Skeletal muscle cell (primary cell): ENCODE measurements around the gene PDE6B.
"Not testable (repeated sequence)": the region's sequence is repeated elsewhere in the genome, so short reads cannot be mapped to it uniquely, and the experiment has no call there.

Experiments used
- DNase-seq: peaks from one replicate; pipeline ENCODE4 v3.0.0-alpha.2; 2010; ENCODE audit warnings: low read depth
- H3K4me3 ChIP-seq: 2 replicates; pipeline ENCODE4 v1.5.1; 2011; ENCODE audit warnings: low read depth, mild to moderate bottlenecking, control low read depth, low read length, moderate library complexity

The PDE6B gene

DNA sequence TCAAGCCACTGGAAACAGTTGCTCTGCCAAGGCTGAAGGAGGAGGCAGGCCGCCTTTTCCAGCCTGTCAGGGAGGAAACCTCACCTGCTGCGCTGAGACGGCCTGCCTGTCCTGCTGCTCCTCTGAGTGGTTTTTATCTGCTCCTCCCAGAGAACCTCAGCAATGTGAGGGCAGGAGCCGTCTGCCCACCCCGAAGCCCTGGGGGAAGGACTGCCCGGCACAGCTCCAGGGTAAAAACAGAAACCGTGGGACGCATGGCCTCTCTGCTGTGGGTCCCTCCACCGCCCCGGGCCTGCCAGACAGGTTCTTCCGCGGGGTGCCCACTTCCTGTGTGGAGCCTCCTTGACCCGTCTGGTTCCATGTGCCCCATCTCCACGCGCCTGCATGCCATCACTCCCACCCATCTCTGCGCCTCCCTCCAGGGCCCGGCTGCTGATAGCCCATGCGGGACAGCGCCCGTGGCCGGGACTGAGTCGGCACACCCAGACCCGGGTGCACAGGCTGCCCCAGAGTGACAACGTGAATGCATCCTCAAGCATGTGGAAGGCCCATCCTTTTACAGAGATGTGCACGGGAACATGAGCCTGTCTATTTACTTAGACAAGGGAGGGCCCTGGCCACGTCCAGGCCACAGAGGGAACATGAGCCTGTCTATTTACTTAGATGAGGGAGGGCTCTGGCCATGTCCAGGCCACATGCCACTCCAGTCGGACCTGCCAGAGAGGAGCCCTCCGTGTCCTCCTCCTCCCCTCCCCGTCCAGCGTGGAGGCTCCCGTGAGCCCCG, 67.6 kb downstream of the PDE6B start:
- no peak for DNase-seq
- no peak overlapping the region for H3K4me3 ChIP-seq

DNA sequence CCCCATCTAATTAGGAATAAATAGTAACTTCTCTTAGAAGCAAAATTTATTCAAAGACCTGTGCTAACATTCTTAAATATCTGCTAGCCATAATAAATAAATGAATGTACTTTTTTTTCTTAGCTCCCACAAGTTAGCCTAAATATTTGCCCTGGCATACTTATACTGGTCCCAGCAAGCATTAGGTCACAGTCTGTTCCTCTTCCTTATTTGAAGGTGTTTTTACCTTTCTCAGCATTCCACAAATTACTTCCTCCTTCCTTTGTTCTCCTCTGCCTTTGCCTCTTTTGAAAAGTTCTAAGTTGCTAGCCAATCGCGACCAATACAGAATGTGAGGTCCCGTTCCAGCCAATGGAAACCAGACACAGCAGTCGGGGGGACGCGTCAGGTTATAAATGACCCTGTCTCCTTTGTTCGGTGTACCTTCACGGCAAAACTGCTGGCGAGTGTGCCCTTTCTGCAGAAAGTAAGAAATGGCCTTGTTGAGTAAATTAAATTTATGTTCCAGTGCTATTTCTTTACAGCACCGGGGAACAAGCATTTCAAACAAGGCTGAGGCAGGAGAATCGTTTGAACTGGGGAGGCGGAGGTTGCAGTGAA, 69.1 kb downstream of the PDE6B start:
- not testable (repeated sequence) for DNase-seq, H3K4me3 ChIP-seq

DNA sequence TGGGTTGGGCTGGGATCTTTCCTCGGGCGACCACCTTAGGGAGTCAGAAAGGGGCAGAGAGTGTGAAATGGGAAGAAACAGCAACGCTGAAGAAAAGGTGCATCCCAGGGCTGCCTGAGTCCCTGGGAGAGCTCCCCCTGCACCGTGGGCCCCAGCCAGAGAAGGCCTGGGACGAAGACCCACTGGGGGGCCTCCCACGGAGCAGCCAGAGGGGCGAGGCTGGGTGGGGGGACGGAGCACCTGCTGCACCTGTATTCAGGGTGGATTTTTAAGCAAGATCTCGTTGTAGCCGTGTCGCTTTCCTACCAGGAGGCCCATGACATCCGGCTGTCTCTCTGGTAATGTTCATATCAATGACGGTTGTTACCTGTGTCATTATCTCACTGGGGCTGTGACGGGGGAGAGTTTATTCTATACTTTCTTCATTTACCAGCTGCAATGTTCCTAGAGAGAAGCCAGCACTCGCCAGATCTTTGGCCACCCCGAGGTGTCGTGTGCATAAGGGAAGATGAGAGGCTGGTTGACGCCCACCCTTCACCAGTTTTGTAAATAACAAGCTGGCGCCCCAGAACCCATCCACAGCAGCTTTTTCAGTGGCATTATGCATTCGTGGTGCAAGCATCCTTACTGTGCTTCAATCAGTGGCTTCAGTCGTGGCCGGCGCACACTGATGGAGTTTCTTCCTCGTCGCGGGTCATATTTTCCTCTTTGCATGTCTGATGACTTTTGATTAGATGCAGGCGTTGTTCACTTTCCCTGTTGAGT, 74.6 kb downstream of the PDE6B start:
- no peak for DNase-seq
- H3K4me3 ChIP-seq: no peak overlapping the region

DNA sequence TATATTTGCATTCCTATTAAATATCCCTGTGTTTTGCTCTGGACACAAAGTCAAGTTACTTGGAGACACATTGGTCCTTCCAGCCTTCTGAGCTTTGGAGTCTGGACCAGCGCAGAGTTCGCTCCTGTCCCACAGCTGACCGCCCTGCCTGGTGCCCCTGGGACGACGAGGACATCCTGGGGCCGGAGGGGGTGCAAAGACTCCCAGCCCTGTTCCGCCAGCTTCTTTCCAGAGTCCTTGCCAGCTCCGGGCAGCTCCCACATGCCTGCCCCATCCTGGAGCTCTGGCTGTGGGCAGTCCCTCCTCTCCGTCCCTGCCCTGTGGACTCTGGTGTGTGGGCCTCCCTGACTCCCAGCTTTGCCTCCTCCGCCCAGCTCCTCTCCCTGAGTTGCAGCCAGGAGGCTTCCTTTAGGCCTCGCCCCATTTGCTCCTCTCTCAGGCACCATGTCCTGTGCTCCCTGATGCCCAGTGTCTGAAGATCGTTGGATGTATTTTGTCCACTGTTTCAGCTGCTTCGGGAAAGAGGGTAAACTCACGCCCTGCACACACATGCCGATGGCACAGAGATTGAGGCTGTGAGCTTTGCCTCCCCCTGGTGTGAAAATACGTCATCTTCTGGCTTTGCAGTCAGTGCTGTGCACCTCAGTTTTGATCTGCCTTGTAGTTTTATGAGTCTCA, 75.4 kb downstream of the PDE6B start:
- no peak for DNase-seq
- no peak overlapping the region for H3K4me3 ChIP-seq

DNA sequence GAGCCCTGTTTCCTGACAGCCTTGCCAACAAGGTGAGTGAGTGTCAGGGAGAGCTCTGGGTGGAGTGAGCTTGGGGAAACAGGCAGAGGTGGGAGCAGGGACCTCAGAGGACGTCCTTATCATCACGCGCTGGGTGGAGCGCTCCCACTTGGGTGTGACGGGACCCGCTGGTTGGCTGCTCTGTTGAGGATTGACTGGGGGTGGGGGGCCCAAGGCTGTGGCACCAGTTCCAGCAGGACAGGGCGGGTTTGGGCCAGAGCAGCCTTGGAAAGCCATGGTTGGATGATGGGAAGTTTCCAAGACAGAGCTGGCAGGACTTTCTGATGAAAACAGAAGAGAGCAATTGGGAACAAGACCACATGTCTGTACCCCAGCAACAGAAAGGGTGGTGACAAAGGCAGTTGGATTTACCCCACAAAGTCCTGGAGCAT, 77.3 kb downstream of the PDE6B start:
- no peak overlapping the region for H3K4me3 ChIP-seq
- DNase-seq: no peak

DNA sequence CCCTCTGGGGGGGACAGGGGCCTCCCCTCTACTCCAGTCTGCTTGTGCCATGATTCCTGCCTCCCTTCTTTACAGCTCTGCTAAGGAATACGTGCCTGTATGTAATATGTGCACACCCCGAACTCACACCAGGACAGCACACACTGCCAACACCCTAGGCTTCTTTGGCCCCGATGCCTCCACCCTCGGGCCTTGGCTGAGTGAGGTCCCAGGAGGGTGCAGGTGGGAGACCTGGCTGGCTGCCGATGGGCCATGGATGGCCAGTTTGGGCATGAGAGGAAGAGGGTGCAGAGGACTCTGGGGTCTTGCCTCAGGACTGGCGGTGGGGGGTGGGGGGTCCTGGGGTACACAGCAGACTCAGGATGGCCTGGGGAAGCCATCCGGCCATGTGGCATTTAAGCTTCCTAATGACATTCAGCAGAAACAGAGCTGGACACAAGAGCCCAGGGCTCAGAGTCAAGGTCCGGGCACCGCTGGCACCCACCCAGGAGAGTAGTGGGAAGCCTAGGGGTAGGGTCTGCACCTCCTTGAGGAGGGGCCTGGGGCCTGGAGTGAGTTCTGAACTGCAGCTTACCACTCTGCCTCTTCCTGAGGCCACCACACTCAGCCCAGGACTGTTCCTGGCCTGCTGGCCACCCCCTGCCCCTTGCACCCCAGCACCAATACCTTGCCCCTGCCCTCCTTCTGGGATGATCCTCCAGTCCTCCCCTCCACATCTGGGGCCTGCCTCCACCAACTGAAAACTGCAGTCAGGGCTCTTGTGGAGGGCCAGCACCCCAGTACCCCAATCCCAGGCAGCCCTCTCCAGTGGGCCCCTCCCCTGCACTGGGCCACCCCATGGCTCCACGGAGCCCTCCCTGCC, 78.2 kb downstream of the PDE6B start:
- H3K4me3 ChIP-seq: no peak overlapping the region
- DNase-seq: no peak

DNA sequence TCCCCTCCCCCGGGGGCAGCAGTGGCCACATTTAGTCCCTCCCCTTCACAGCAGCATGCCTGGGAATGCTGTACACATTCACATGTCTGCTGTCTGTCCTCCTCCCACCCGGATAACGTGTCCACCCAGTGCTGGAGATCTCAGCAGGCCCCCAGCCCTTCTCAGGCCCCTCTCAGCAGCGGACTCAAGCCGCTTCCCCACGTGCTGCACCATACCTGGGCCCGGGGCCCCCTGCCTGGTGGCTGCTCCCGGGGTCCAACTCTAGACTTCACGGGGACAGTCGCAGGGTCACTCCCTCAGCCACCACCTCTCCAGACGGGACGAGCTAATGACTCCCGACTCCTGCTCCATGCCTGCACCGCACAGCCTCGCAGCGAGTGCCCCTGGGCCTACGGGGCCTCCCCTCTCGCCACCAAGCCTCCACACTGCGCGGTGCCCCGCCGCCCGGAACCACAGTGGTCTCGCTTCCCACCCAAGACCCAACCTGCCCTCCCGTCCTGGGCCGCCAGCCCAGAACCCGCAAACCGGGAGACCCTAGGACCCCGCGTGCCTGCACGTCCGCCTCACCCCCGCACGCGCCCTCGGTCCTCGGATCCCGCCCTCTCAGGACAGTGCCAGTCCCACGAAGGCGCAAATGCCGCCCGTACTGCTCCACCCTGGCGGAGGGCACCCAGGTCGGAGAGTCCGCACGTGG, 79.0 kb downstream of the PDE6B start:
- H3K4me3 ChIP-seq: no peak overlapping the region
- no peak for DNase-seq

DNA sequence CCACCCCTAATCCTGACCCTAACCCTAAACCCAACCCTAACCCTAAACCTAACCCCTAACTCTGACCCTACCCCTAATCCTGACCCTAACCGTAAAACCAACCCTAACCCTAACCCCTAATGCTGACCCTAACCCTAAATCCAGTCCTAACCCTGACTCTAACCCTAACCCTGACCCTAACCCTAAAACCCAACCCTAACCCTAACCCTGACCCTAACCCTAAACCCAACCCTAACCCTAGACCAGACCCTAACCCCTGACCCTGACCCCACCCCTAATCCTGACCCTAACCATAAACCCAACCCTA, 79.6 kb downstream of the PDE6B start:
- DNase-seq: no peak
- H3K4me3 ChIP-seq: peak overlapping the region; percentile 90

DNA sequence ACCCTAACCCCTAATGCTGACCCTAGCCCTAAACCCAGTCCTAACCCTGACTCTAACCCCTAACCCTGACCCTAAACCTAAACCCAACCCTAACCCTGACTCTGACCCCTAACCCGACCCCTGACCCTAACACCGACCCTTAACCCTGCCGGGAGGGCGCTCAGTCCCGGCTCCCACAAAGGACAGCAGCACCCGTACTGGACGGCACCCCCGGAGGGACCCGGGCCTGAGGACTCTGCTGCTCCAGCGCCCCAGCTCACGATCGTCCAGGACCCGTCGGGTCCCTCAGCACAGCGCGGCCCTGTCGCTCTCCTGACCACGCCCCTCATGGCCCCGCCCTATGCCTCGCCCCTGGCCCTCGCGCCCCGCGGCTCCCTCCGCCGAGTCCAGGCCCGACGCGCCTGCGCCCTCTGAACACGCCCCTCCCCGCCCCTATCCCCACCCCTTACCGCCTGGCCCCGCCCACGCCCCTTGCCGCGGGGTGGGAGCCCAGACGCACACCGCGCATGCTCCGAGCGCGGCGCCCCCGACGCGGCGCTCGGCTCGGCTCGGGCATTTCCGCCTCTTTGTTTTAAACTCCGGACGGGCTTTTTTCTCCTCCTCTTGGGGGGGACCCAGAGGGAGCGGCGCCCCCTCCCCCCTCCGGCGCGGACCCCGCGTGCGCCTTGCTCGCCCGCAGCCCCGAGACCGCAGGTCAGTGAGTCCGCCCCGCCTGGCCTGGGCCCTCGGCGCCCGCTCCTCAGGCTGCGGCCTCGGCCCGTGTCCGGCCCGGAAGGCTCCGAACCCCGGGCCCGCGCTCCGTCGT, 80.1 kb downstream of the PDE6B start, which contains the start of gene PCGF3:
Gene PCGF3 (plus strand): TSS at position 555 of the 805 bp plus-strand sequence. CDS start 27,849 bp downstream, outside the sequence.
- peak; percentile 81 for DNase-seq
- peak within 1 kb of the TSS; percentile 90 for H3K4me3 ChIP-seq

DNA sequence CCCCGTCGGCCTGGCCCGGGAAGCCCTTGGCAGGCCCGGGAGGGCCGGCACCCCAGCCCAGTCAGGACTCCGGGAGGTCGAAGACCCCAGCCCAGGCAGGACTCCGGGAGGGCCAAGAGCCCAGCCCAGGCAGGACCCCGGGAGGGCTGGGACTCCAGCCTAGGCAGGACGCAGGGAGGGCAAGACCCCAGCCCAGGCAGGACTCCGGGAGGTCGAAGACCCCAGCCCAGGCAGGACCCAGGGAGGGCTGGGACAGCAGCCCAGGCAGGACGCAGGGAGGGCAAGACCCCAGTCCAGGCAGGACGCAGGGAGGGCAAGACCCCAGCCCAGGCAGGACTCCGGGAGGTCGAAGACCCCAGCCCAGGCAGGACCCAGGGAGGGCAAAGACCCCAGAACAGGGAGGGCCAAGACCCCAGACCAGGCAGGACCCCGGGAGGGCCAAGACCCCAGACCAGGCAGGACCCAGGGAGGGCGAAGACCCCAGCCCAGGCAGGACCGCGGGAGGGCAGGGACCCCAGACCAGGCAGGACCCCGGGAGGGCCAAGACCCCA, 80.8 kb downstream of the PDE6B start:
- peak overlapping the region; percentile 90 for H3K4me3 ChIP-seq
- DNase-seq: not testable (repeated sequence)

DNA sequence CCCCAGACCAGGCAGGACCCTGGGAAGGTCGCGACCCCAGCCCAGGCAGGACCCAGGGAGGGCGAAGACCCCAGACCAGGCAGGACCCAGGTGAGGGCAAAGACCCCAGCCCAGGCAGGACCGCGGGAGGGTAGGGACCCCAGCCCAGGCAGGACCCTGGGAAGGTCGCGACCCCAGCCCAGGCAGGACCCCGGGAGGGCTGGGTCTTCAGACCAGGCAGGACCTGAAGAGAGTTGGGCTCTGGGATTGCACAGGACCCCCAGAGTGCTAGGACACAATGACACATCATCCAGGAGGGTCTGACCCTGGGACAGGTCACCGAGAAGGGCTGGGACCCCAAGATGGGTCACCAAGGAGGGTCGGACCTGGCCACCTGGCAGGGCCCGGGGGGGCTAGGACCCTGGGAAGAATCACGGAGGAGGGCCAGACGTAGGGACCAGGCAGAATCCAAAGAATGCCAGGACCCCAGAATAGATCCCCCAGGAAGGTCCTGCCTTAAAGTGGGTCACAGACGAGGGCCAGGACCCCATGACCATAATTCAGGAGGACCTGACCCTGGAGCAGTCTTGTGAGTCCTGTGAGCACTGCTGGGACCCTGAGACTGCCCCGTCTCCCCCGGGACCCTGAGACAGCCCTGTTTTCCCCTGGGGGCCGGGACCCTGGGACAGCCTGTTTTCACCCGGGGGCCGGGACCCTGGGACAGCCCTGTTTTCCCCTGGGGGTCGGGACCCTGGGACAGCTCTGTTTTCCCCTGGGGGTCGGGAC, 81.6 kb downstream of the PDE6B start:
- H3K4me3 ChIP-seq: peak overlapping the region; percentile 90
- DNase-seq: no peak

DNA sequence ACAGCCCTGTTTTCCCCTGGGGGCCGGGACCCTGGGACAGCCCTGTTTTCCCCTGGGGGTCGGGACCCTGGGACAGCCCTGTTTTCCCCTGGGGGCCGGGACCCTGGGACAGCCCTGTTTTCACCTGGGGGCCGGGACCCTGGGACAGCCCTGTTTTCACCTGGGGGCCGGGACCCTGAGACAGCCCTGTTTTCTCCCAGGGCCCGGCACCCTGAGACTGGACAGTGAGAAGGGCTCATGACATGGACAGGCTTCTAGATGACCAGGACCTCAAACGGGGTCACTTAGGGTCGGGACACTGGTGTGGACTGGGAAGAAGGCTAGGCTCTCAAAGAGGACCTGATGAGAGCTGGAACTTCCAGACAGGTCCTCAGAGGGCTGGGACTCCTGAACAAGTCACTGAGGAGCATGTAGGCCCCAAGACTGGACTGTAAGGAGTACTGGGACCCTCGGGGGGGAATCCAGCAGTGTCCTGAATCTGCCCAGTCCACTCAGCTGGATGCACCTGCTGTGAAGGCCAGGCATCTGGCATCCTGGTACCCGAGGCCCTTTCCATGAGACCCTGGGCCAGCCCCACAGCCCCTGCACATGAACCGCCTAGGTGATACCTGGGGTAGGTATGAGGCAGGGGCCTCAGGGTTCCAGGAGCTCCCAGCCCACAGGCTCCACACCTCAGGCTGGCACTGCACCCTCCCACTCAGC, 82.7 kb downstream of the PDE6B start:
- DNase-seq: no peak
- no peak overlapping the region for H3K4me3 ChIP-seq

DNA sequence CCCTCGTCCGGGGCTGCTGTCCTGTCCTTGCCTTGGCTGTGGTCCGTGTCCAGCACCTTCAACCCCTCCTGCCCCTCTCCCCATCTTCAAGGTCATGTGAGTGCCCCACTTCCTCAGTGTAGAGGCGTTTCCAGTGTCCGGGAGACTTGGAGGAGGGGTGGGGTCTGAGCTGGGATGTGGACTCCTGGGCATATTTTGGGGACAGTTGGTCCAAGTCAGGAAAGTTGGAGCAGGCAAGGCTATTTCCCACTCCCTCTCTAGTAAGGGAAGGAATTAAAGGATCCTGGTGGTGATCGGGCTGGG, 83.2 kb downstream of the PDE6B start:
- DNase-seq: no peak
- H3K4me3 ChIP-seq: no peak overlapping the region

DNA sequence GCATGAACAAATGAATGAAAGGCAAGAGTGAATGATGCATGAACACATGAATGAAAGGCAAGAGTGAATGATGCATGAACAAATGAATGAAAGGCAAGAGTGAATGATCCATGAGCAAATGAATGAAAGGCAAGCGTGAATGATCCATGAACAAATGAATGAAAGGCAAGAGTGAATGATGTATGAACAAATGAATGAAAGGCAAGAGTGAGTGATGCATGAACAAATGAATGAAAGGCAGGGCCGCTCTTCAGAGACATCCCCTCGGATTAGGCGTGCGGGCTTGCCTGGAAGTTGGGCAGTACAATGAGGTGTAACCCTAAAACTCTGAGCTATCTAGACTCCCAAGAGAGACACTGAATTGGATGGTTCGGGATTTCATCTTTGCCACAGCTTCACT, 84.0 kb downstream of the PDE6B start:
- DNase-seq: no peak
- no peak overlapping the region for H3K4me3 ChIP-seq

DNA sequence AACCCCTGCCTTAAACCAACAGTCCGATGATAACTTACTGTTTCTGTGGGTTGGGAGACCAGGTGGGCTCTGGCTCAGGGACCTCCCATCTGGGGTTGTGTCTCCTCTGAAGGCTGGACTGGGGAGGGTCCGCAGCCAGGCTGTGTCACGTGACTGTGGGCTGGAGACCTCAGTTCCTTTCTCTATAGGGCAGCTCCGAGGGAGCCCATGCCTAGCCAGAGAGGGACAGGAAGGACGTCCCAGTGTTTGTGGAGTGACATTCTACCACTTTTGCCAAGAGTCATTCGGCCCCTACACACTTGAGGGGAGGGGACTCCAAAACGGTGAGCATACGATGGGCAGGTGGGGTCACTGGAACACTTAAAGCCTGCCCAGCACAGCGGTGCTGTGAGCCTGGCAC, 84.7 kb downstream of the PDE6B start:
- H3K4me3 ChIP-seq: no peak overlapping the region
- no peak for DNase-seq

DNA sequence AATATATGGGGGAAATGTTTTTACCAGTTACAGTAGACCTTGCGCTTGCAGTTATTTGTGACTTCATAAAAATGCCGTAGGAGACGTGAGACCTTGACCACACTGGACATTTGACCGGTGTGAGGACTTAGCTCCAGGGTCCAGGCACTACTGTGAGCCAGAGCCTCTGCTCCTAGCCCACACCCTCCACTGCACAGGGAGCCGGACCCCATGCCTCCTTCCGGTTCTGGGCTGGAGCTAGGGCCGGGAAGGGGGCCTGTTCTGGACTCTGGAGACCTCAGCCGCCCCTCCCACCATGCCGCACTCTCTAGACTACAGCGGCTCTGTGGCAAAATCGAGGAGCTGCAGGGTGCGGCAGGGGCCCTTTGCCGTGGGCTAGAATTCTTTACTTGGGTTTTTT, 85.5 kb downstream of the PDE6B start:
- no peak overlapping the region for H3K4me3 ChIP-seq
- DNase-seq: no peak
